Measurements from ENCODE around the gene MRPS27. TPM values are rescaled to one million over a fixed set of nuclear protein-coding genes. Genes with fewer than 3 reads are reported as not detected.

Gene MRPS27
- total RNA-seq, 1 experiment from 2014 or later: 76.8 TPM

GRCh38 chr5:72245951-72246532, 74.0 kb downstream of the MRPS27 start:
- in situ Hi-C loops (cut with HindIII; ENCODE audit: low pct_unique_long_range_greater_than_20kb, low sequenced_read_pairs): loop anchor here (10.0 kb wide), 1 partner anchor 461 kb away; no protein-coding TSS in a partner anchor
- DNase-seq (ENCODE audit: low read depth): no peak

DNA sequence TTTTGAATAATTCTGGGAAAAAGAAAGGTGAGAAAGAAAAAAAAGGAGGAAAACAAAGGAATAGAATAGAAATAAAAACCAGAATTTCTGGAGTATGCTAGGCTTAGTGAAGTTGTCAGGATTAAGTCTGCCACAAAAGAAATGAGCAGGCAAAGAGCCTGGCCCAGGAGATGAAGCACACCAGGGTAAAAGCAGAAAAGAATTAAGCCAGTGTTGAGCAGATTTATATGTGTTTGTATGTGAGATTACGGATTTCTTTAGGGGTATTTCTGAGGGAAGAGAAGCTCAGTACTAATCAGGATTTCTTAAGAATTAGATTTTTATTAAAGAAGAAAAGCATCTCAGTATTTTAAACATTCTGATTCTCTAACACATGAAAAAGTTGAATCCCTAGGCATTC, 74.5 kb downstream of the MRPS27 start:
- in situ Hi-C loops (cut with HindIII; ENCODE audit: low pct_unique_long_range_greater_than_20kb, low sequenced_read_pairs): loop anchor here (10.0 kb wide), 1 partner anchor 461 kb away; no protein-coding TSS in a partner anchor
- no peak for DNase-seq (ENCODE audit: low read depth)

DNA sequence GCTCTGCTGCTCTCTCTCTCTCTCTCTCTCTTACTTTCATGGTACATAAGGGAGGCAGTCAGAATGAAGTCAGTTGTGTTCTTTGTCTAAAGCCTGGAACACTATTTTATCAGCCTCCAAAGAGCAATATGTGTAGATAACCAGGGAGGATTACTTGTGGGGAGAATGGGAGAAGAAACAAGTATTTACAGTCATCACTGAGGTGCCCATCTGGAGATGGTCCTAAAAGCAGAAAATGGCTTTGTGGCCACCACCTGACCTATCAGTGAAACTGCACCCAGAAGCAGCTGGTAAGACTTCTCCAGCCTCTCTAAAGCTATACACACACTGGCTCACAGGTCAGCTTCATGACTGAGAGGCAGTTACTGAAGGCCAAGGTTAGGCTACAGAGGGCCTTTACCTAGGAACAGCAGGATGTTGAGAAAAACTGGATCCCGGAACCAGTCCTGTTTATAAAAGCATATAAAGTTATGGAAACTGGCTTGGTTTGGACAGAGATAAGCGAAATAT, 75.1 kb downstream of the MRPS27 start:
- in situ Hi-C loops (cut with HindIII; ENCODE audit: low pct_unique_long_range_greater_than_20kb, low sequenced_read_pairs): loop anchor here (10.0 kb wide), 1 partner anchor 460 kb away; no protein-coding TSS in a partner anchor

DNA sequence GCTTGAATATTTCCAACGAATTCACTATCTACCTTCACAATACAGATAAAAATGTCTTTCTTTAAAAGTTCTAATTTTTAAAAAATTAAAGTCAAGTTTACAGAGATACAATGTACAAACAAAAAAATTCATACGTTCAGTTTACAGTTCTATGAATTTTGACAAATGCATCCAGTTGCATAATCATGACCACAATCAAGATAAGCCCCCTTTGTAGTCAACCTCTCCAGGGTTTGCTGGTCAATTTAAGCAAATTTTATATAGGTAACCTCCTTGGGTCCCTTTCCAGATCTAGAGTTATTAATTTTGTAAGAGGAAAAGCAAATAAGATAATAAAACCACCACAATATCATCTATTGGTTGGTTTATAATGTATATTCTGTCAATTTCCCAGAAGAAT, 76.3 kb downstream of the MRPS27 start:
- no peak for DNase-seq (ENCODE audit: low read depth)

More for the DNA sequence above, 75.1 kb downstream of the MRPS27 start:
- DNase-seq (ENCODE audit: low read depth): peak; percentile 36

GRCh38 chr5:72242796-72243475, 77.1 kb downstream of the MRPS27 start:
- in situ Hi-C loops (cut with HindIII; ENCODE audit: low pct_unique_long_range_greater_than_20kb, low sequenced_read_pairs): loop anchor here (10.0 kb wide), 1 partner anchor 458 kb away; no protein-coding TSS in a partner anchor
- DNase-seq (ENCODE audit: low read depth): peak; percentile 58

More for the DNA sequence above, 76.3 kb downstream of the MRPS27 start:
- in situ Hi-C loops (cut with HindIII; ENCODE audit: low pct_unique_long_range_greater_than_20kb, low sequenced_read_pairs): loop anchor here (10.0 kb wide), 1 partner anchor 459 kb away; no protein-coding TSS in a partner anchor

GRCh38 chr5:72241346-72242003, 78.6 kb downstream of the MRPS27 start:
- in situ Hi-C loops (cut with HindIII; ENCODE audit: low pct_unique_long_range_greater_than_20kb, low sequenced_read_pairs): loop anchor here (10.0 kb wide), 1 partner anchor 457 kb away; no protein-coding TSS in a partner anchor
- no peak for DNase-seq (ENCODE audit: low read depth)

DNA sequence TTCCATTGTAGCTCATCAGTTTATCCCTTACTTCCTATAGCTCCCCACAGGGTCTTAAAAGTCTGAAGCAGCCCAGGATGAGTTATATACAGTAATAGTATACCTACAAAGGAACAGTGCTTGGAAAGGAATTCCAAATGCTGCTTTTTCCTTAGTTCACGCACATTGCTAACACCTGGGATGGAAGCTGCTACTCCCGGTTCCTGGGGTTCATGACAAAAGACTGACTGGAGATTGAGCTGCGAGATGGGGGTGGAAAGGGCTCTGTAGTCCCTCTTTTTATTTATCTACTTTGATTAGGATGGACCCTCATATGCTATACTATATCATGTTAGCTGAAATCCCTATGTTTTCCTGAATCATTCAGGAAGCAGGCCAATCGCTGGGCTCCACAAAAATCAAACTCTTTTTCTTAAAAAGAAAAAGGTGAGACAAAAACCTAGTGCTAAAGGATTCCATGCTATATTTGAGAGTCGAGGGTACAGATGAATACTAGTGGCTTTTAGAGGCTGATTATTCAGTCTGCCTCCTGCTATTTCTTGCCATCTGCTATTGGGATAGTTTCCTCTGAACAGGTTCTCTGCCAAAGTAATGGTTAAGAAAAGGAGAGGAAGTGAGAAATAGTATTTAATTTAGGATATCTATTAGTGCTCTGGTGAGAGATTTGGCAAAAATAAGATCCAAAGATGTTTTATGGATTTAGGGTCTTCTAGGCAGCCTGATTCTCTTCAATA, 81.2 kb downstream of the MRPS27 start:
- DNase-seq (ENCODE audit: low read depth): no peak
- in situ Hi-C loops (cut with HindIII; ENCODE audit: low pct_unique_long_range_greater_than_20kb, low sequenced_read_pairs): no loop called here

DNA sequence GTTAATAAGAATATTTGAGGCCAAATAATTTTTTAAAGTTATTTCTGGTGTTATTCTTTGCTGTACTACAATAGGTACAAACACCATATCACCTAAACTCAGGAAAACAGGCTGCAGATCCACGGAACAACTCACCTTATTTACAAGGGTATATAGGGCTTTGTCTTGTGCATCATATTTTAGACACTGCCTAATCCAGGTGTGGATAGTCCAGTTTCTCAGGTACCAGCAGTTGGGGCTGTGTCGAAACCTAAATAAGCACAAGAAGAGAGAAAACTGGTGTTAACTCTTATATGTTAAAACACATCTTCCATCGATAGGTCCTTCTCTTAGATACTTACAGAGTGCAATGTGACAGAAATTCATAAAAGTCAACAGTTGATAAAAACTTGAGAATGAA, 82.2 kb downstream of the MRPS27 start:
- in situ Hi-C loops (cut with HindIII; ENCODE audit: low pct_unique_long_range_greater_than_20kb, low sequenced_read_pairs): no loop called here

DNA sequence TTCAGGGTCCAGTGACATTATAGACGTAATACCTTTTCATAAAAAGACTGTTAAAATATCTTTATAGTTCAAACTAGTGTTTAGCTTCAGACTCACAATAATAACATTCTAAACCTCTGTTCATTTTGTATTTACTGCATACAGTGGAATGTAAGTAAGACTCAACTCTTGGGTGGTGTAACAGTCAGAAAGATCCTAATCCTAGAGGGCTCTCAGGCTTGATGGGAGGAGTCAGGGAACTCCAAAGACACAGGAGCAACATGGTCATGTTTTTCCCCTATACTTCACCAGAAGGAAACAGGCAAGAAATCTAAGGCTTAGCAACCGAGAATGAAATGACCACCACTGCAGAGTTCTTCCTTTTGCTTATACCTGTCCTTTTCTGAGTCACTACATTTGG, 82.6 kb downstream of the MRPS27 start:
- in situ Hi-C loops (cut with HindIII; ENCODE audit: low pct_unique_long_range_greater_than_20kb, low sequenced_read_pairs): no loop called here
- DNase-seq (ENCODE audit: low read depth): no peak

More for the DNA sequence above, 82.2 kb downstream of the MRPS27 start:
- DNase-seq (ENCODE audit: low read depth): no peak

GRCh38 chr5:72235725-72236124, 84.3 kb downstream of the MRPS27 start:
- DNase-seq (ENCODE audit: low read depth): no peak
- in situ Hi-C loops (cut with HindIII; ENCODE audit: low pct_unique_long_range_greater_than_20kb, low sequenced_read_pairs): no loop called here

GRCh38 chr5:72234868-72235267, 85.2 kb downstream of the MRPS27 start:
- in situ Hi-C loops (cut with HindIII; ENCODE audit: low pct_unique_long_range_greater_than_20kb, low sequenced_read_pairs): no loop called here
- no peak for DNase-seq (ENCODE audit: low read depth)

DNA sequence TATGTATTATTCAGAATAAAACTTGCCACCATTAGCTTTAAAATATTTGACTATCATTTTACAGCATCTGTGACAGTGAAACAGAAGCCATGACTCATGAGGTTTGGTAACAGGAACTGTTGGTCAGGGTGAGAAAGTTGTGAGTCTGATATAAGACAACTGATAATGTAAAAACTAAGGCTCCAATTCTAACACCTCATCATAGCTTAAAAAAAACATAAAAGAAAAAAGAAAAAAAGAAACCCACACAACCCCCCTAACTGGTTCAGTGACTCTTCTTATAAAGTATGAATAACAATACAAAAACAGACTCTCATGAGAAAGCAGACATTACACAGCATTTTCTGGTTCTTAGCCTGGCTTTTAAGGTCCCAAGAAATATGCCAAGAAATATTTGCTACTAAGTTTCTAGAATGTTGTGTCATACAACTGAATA, 85.8 kb downstream of the MRPS27 start:
- in situ Hi-C loops (cut with HindIII; ENCODE audit: low pct_unique_long_range_greater_than_20kb, low sequenced_read_pairs): no loop called here
- DNase-seq (ENCODE audit: low read depth): peak; percentile 56

DNA sequence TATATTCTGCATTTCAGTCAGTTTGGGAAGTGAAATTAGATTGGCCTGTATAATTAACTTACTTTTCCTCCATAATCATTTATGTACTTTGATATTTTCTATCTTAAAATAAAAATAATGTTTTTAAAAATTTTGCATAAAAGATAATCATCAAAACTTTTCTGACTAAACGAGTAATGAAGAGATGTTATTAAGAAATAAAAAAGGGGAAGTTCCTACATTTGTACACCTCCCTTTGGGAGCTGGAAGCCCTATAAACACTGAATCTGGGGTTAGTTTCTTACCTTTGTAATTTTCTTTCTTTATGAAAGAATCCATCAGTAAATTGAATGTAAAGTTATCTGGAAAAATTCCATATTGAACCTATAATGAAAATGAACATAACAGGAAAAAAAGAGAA, 86.2 kb downstream of the MRPS27 start:
- no peak for DNase-seq (ENCODE audit: low read depth)
- in situ Hi-C loops (cut with HindIII; ENCODE audit: low pct_unique_long_range_greater_than_20kb, low sequenced_read_pairs): no loop called here

DNA sequence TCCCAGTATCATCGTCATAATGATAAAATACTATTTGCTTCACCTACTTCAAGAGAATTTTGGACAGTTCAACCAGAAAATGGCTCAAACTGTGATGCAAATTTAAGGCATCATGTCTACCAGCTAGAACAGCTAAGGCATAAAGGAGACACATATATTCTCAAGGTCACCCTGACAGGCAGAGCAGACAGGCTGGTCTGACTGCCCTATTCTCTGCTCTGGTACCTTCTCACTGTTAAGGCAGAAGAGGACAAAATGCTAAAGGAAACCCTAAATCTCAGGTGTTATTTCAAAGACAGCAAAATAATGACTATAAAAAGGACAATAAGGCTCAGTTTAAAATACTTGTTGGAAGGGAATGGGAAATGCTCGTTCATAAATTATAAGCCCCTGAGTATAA, 87.2 kb downstream of the MRPS27 start:
- in situ Hi-C loops (cut with HindIII; ENCODE audit: low pct_unique_long_range_greater_than_20kb, low sequenced_read_pairs): no loop called here
- DNase-seq (ENCODE audit: low read depth): no peak

- in situ Hi-C loops (cut with HindIII; ENCODE audit: low pct_unique_long_range_greater_than_20kb, low sequenced_read_pairs): no loop called here
- no peak for DNase-seq (ENCODE audit: low read depth)
Measured at GRCh38 chr5:72231991-72232703, 87.9 kb downstream of the MRPS27 start.

GRCh38 chr5:72228960-72229359, 91.1 kb downstream of the MRPS27 start:
- no peak for DNase-seq (ENCODE audit: low read depth)
- in situ Hi-C loops (cut with HindIII; ENCODE audit: low pct_unique_long_range_greater_than_20kb, low sequenced_read_pairs): no loop called here

- DNase-seq (ENCODE audit: low read depth): no peak
- in situ Hi-C loops (cut with HindIII; ENCODE audit: low pct_unique_long_range_greater_than_20kb, low sequenced_read_pairs): no loop called here
Measured at GRCh38 chr5:72226950-72227349, 93.1 kb downstream of the MRPS27 start.

DNA sequence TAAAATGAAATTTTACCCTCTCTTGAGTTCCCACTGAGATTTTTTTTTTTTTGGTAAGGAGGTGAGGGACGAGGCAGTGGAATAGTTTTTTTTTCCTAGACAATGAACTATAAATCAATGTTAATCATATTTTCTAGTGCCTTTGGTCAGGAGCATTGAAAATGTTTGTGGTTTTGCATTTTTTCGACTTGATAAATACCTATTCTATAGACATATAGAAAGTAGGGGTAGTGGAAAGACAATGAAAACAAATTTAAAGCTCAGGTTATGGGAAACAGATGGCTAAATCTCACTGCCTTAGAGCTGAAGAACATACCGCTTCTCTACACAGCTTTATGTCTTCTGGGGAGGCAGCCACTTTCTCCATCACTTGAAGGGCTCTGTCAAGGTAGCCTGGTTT, 94.3 kb downstream of the MRPS27 start:
- DNase-seq (ENCODE audit: low read depth): no peak
- in situ Hi-C loops (cut with HindIII; ENCODE audit: low pct_unique_long_range_greater_than_20kb, low sequenced_read_pairs): no loop called here
